ENCODE measurements around the gene OPA3. TPM values are rescaled to one million over a fixed set of nuclear protein-coding genes. Genes with fewer than 3 reads are reported as not detected.

OPA3 gene
- total RNA-seq, 1 experiment from 2014 or later, result 11.1 TPM

- no peak for ATAC-seq
- intact Hi-C loops (cut with micrococcal nuclease), result no loop called here
- POLR2A ChIA-PET, result no interaction called here
Observed at GRCh38 chr19:45556835-45557234, 27.8 kb downstream of the OPA3 start.

More at GRCh38 chr19:45556835-45557234, 27.8 kb downstream of the OPA3 start:
- Histone ChIP-seq H3K4me3 (replicated peaks in 1 of 2; ENCODE audit: low read depth in 1 of 2, low read length in 2 of 2) (no peak overlapping the region), H3K36me3 (ENCODE audit: control insufficient read depth in 1 of 2, insufficient read depth in 2 of 2, low read length in 2 of 2) (no peaks in the 10 kb centered on the region; a peak in 1 of 4 replicates), H3K9ac (ENCODE audit: low read length) (no peak overlapping the region), H3K79me2 (ENCODE audit: insufficient read depth, low read length) (peaks cover 10% of the 10 kb centered on the region), H3K9me3 (ENCODE audit: control insufficient read depth in 1 of 2, insufficient read depth in 1 of 2, low read depth in 1 of 2, low read length in 2 of 2) (no peaks in the 10 kb centered on the region), H3K4me2 (ENCODE audit: low read length) (no peak overlapping the region), H3K27ac (ENCODE audit: low read depth, low read length) (no peak overlapping the region), H3K9me2 (ENCODE audit: insufficient read depth) (no peaks in the 10 kb centered on the region), H4K20me1 (ENCODE audit: insufficient read depth) (no peaks in the 10 kb centered on the region), H3K27me3 (ENCODE audit: insufficient read depth, low read length) (no peaks in the 10 kb centered on the region), H3K4me1 (ENCODE audit: control insufficient read depth in 1 of 2, insufficient read depth in 2 of 2, low read length in 2 of 2) (peaks cover 3 to 8% of the 10 kb centered on the region in 2 experiments; a peak in 2 of 4 replicates), H2AFZ (ENCODE audit: low read depth, low read length, poor library complexity, severe bottlenecking) (no peak overlapping the region)
- BruUV-seq (replicated peaks), result no TSS peak
- no peak for TF ChIP-seq MAX (IDR thresholded peaks at IDR 0.05)
- no peak for TF ChIP-seq CBX3 (IDR thresholded peaks at IDR 0.05; ENCODE audit: low read depth)
- no peak for TF ChIP-seq REST (IDR thresholded peaks at IDR 0.05; ENCODE audit: low read depth)
- no peak for TF ChIP-seq EGR1 (IDR thresholded peaks at IDR 0.05; ENCODE audit: low read depth)
- TF ChIP-seq TCF7L2 (IDR thresholded peaks at IDR 0.05; ENCODE audit: borderline replicate concordance, extremely low read depth, insufficient read depth, insufficient read length), result no peak
- no peak for TF ChIP-seq RAD21 (IDR thresholded peaks at IDR 0.05; ENCODE audit: low read depth)
- no peak for TF ChIP-seq EZH2 (IDR thresholded peaks at IDR 0.05)
- no peak for TF ChIP-seq POLR2A (IDR thresholded peaks at IDR 0.05; ENCODE audit: borderline replicate concordance, extremely low read depth, insufficient read depth, insufficient read length)
- TF ChIP-seq YY1 (IDR thresholded peaks at IDR 0.05; ENCODE audit: extremely low read depth, insufficient replicate concordance, low read depth, low read length), result no peak
- no peak for TF ChIP-seq FOSL1 (IDR thresholded peaks at IDR 0.05; ENCODE audit: low read depth)
- no peak for TF ChIP-seq ZBTB33 (IDR thresholded peaks at IDR 0.05; ENCODE audit: extremely low read depth, insufficient replicate concordance, low read length)
- RAD21 ChIA-PET (ENCODE audit: low non-redundant PET in 1 of 2, low total read pairs in 2 of 2, uncharacterized antibody in 2 of 2, unreplicated experiment in 2 of 2), result no interaction called here
- no peak for DNase-seq (ENCODE audit: low read depth, low spot score)
- CTCF ChIA-PET, result interaction anchor here (2.2 kb wide), 1 partner anchor 8 kb away, joined by 34 read pairs; no protein-coding TSS in a partner anchor
